CD4-positive, alpha-beta T cell treated with Interleukin-17A for 1 hour (primary cell): Measurements from ENCODE around the gene PAX7.

ENCODE experiments used
- DNase-seq: peaks from one replicate; pipeline ENCODE4 v3.0.0-alpha.2; 2020

PAX7 gene

GRCh38 chr1:18642278-18643095, 11.8 kb downstream of the PAX7 start:
- no peak for DNase-seq

GRCh38 chr1:18643154-18644012, 12.7 kb downstream of the PAX7 start:
- DNase-seq, result no peak

GRCh38 chr1:18644013-18644399, 13.4 kb downstream of the PAX7 start:
- no peak for DNase-seq

DNA sequence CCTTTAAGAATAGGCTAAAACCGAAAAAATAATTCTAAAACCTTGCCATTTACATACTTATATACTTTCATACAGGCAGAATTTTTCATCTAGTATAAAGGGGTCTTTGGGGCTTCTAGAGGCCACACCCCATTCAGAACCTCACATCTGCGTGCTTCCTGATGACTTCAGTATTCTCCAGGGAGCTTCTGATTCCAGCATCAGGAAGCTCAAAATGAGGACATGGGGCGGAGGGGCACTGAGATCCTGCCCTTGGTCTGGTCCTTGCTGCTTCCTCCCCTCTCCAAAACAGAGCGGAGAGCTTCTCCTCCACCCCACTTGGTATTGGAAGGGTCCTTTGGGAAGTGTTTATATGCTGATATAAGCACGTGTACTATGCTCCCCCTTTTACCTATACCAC, 13.8 kb downstream of the PAX7 start:
- no peak for DNase-seq

GRCh38 chr1:18644973-18645746, 14.5 kb downstream of the PAX7 start:
- DNase-seq, result no peak

- no peak for DNase-seq
Observed at GRCh38 chr1:18645747-18646090, 15.1 kb downstream of the PAX7 start.

- DNase-seq, result no peak
Observed at GRCh38 chr1:18646091-18646785, 15.6 kb downstream of the PAX7 start.

- DNase-seq, result no peak
Observed at GRCh38 chr1:18646786-18647410, 16.3 kb downstream of the PAX7 start.

DNA sequence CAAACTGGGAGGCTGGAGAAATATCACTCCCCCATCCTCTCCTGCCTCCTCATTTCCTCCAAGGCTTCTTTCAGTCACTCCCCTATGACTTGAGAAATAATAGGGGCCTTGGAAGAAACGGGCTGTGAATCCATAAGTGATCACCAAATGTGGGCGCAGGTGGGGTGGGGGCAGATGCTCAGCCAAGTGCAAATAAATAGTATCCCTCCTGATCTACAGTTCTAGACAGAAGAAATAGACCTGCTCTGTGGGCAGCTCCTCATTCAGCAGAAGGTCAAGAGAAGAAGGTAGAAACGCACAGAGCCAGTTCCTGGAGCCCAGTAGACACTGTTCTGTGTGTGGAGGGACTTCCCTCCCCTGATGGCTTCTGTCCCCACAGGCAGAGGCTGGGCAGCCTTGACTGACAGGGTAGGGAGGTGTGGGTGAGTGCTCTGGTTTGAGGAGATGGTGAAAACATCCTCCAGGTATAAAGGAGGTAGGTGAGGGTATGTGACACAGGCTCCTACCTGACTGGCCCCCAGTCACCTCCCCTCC, 17.1 kb downstream of the PAX7 start:
- no peak for DNase-seq

DNA sequence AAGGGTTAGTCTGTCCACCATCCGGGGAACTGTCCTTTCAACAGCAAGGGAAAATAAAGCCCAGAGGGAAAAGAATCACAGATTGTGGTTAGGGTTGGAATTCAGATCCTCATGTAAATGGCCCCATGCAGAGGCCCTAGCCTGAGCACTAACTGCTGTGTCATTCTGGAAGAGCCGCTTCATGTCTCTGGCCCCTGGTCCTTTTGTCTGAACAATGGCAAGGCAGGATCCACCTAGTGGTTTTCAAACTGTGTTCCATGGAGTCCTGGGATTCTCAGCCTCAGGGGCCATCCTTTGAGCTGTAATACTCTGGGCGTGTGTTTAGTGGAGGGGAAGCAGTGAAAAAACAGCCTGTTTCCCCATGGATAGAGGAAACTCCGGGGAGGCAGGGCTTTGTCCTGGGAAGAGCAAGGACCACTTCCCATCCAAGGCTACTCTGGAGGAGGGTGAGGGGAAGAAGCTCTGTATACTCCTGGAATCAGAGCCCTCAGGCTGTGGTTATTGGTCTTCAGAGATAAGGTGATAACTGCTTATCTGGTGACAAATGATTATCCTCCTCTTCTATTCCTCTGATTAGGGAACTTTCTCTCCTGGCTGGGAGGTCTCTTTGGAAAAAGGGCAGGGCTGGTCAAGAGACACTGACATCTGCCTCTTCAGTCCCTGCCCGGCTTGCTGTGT, 19.2 kb downstream of the PAX7 start:
- no peak for DNase-seq

GRCh38 chr1:18651713-18652112, 21.1 kb downstream of the PAX7 start:
- no peak for DNase-seq

DNA sequence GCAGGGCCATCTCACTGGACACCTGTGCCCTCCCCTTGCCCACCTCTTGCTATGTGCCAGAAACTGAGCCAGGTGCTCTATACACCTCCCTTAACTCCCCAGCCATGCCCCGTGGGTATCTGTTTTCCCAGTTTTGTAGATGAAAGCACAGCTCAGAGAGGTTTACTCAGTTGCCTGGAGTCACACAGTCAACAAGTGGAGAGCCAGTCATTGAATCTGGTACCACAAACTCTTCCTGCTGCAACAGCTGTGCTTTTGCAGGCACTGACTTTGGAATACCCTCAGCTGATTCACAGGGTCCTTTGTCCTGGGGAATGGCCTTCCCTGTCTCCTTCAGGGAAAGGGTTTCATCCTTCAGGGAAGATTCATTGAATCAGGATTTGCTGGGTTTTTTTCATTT, 22.1 kb downstream of the PAX7 start:
- DNase-seq, result no peak

DNA sequence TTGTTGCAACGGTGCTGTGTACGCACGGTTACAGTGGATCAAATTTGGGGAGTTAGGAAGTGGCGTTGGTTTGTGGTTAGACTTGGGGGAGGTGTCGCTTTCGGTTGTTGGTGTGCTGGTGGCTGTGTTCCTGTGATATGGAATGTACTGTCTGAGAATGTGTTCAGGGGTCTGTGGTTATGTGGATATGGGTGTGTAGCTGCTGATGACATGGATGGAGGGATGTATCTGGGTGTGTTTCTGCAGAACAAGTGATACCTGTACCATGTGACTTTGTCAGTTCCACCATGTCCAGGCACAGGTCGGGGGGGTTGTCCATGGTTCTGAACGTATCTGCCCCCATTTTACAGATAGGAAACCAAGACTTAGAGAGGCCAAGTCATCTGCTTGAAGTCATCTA, 22.7 kb downstream of the PAX7 start:
- no peak for DNase-seq

- no peak for DNase-seq
Observed at GRCh38 chr1:18653916-18654315, 23.3 kb downstream of the PAX7 start.

- DNase-seq, result no peak
Observed at GRCh38 chr1:18654599-18654998, 24.0 kb downstream of the PAX7 start.

- DNase-seq, result no peak
Observed at GRCh38 chr1:18657506-18658201, 27.0 kb downstream of the PAX7 start.

- DNase-seq, result no peak
Observed at GRCh38 chr1:18658831-18659230, 28.2 kb downstream of the PAX7 start.

DNA sequence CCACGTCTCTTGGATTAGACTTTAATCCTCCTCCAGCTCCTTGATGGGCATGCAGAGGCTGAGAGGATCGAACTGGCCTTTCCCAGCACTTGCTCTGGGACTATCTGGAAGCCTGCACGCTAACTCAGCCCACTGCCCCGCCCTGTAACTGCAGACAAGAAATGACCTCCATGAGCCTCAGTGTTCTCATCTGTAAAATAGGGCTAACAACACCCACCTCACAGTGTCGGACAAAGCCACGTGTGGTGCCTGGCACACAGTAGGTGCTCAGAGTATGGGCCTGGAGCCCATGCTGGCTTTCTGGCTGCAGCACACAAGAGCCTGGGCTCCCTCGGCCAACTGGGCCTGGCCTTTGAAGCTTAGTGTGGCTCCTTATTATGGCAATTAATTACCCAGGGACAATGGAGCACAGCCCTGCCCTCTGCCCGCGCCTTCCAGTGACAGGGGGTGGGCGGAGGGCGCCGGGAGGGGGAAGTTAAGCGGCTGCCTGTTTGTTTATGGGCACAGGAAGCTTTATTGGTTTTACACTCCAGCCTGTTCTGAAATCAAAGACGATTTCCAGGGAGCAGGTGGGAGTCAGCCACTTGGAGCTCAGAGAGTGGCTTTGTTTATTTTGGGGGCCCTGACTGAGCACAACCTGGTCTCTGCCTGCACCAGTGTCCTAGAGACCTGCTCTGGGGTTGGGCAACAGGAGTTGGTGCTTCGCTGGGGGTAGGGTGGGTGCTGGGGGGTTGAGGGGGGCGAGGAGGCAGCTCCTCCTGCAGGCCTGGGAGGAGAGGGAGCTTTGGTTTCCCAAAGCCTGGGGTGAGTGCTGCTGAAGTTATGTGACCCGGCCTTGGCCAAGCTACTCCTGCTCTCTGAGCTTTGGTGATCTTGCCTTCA, 31.0 kb downstream of the PAX7 start:
- no peak for DNase-seq

GRCh38 chr1:18662286-18662639, 31.6 kb downstream of the PAX7 start:
- DNase-seq, result no peak
